MCF 10A (cell line): Measurements from ENCODE around the gene BBS5. TPM values are rescaled to one million over a fixed set of nuclear protein-coding genes. Genes with fewer than 3 reads are reported as not detected.

Experiments used
- BruUV-seq: library from RNA; stranded (reverse); fragments of 400-500 nt; replicated peaks from 2 replicates; lab custom pipeline; 2021; lab: Mats Ljungman, UMichigan
- CTCF ChIA-PET: fragments of 300-600 bp; sonication (Branson Sonifier 250); formaldehyde crosslinking; extraction: SDS; loops from one replicate; lab custom pipeline; 2021; ENCODE audit warnings: antibody characterized with exemption, inconsistent platforms; lab: Yijun Ruan, JAX
- POLR2A ChIA-PET: fragments of 300-600, 350-650 bp; sonication (Branson Sonifier 250); formaldehyde crosslinking; extraction: SDS; loops from one replicate; lab custom pipeline; 2020; ENCODE audit warnings: antibody characterized with exemption, inconsistent platforms; lab: Yijun Ruan, JAX
- DNase-seq: peaks from one replicate; pipeline ENCODE4 v3.0.0-alpha.2; 2018; ENCODE audit not compliant: unreplicated experiment
- H3K27ac Mint-ChIP-seq: one replicate; pipeline ENCODE4 v1.8.0; 2022; ENCODE audit warnings: mild to moderate bottlenecking, low read depth, mixed read lengths; ENCODE audit not compliant: unreplicated experiment
- H3K27me3 Mint-ChIP-seq: one replicate; pipeline ENCODE4 v1.8.0; 2022; ENCODE audit warnings: mixed read lengths; ENCODE audit not compliant: insufficient read depth, unreplicated experiment
- H3K36me3 Mint-ChIP-seq: one replicate; pipeline ENCODE4 v1.8.0; 2022; ENCODE audit warnings: mild to moderate bottlenecking, moderate library complexity, mixed read lengths; ENCODE audit not compliant: insufficient read depth, unreplicated experiment
- H3K4me1 Mint-ChIP-seq: one replicate; pipeline ENCODE4 v1.8.0; 2022; ENCODE audit warnings: mixed read lengths; ENCODE audit not compliant: insufficient read depth, unreplicated experiment
- H3K4me3 Mint-ChIP-seq: one replicate; pipeline ENCODE4 v1.8.0; 2022; ENCODE audit warnings: mild to moderate bottlenecking, moderate library complexity, mixed read lengths; ENCODE audit not compliant: unreplicated experiment
- H3K9me3 Mint-ChIP-seq: one replicate; pipeline ENCODE4 v1.8.0; 2022; ENCODE audit warnings: mixed read lengths; ENCODE audit not compliant: unreplicated experiment
- CTCF ChIP-seq: fragments of 200-600 bp; IDR thresholded peaks from one replicate; pipeline ENCODE4 v1.8.0; 2022; ENCODE audit warnings: antibody characterized with exemption, mild to moderate bottlenecking; ENCODE audit not compliant: unreplicated experiment
- intact Hi-C: fragments of 100-400 bp; cut with micrococcal nuclease; formaldehyde crosslinking; loops from 2 replicates; pipeline ENCODE4 v1.14.1; 2022
- total RNA-seq: library from RNA; stranded (reverse); gene quantifications from 2 replicates; pipeline ENCODE4 v1.2.3, GENCODE V29; 2022

BBS5 gene
- total RNA-seq, 1 experiment from 2014 or later: 9.0 TPM

- no peak for TF ChIP-seq CTCF
- Mint-ChIP-seq H3K27ac (no peak overlapping the region), H3K4me1 (no peaks in the 10 kb centered on the region), H3K9me3 (no peaks in the 10 kb centered on the region), H3K36me3 (no peaks in the 10 kb centered on the region), H3K4me3 (no peak overlapping the region), H3K27me3 (no peaks in the 10 kb centered on the region)
- no peak for DNase-seq
- POLR2A ChIA-PET: interaction anchor here (1.3 kb wide), 1 partner anchor 26 kb away, joined by 3 read pairs; no protein-coding TSS in a partner anchor
- intact Hi-C loops: no loop called here
- no TSS peak for BruUV-seq
- CTCF ChIA-PET: interaction anchor here (0.5 to 1.5 kb wide), 2 partner anchors 20 to 340 kb away, joined by 3 to 7 read pairs; no protein-coding TSS in a partner anchor
These were observed 7.0 kb upstream of the BBS5 start for GRCh38 chr2:169472249-169472648.

DNA sequence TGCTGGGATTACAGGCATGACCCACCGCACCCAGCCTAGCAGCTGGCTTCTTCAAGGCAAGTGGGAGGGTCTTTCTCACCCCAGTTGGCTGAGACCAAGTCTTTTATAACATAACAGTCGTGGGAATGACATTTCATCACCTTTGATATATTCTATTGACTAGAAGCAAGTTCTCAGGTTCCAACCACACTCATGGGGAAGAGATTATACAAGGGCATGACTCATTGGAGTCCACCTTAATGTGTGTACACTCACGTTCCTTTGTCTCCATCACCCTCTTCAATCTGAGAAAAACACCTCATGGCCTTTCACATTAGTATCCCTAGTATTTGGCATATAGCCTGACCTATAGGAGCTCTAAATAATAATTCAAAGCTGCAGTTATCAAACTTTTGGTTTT lies 2.8 kb upstream of the BBS5 start:
- Mint-ChIP-seq H3K36me3 (no peaks in the 10 kb centered on the region), H3K9me3 (no peaks in the 10 kb centered on the region), H3K27ac (no peak overlapping the region), H3K27me3 (no peaks in the 10 kb centered on the region), H3K4me1 (peaks cover 7% of the 10 kb centered on the region), H3K4me3 (no peak overlapping the region)
- no TSS peak for BruUV-seq
- DNase-seq: peak; percentile 68
- ChIA-PET CTCF (interaction anchor here (1.1 kb wide), 1 partner anchor 24 kb away, joined by 3 read pairs; no protein-coding TSS in a partner anchor), POLR2A (interaction anchor here (4.5 kb wide), 1 partner anchor 13 kb away, joined by 18 read pairs; no protein-coding TSS in a partner anchor)
- no peak for TF ChIP-seq CTCF
- intact Hi-C loops: no loop called here

DNA sequence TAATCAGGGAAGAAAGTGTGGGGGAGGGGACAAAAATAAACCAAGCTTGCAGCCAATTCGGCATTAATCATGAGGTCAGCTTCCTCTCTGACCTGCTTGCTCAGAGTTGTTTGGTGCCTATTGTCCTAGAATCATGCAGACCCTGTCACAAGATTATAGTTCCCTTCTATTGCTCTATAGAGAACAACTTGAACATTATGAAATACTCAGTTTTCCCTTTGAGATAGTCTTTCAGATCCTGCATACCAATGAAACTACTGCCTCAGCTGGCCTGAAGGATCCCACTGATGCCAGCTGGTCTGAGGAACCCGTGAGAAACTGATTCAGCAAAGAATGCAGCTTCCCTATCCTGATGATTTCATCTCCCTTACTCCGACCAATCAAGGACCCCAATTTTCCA lies 955 bp upstream of the BBS5 start:
- ChIA-PET POLR2A (interaction anchor here (0.7 to 4.5 kb wide), 3 partner anchors 11 to 53 kb away, joined by 3 to 18 read pairs (median 15); no protein-coding TSS in a partner anchor), CTCF (interaction anchor here (0.6 to 1.5 kb wide), 4 partner anchors 9 to 466 kb away, joined by 3 to 4 read pairs (median 3); no protein-coding TSS in a partner anchor)
- H3K9me3 Mint-ChIP-seq: no peaks in the 10 kb centered on the region
- BruUV-seq: no TSS peak
- TF ChIP-seq CTCF: no peak
- H3K4me3 Mint-ChIP-seq: peak overlapping the region; percentile 90
- H3K36me3 Mint-ChIP-seq: peaks cover 7% of the 10 kb centered on the region
- intact Hi-C loops: no loop called here
- DNase-seq: no peak
- H3K27me3 Mint-ChIP-seq: no peaks in the 10 kb centered on the region
- peaks cover 12% of the 10 kb centered on the region for H3K4me1 Mint-ChIP-seq
- H3K27ac Mint-ChIP-seq: peak overlapping the region; percentile 71

- Mint-ChIP-seq H3K27ac (peak overlapping the region; percentile 71), H3K4me3 (peak overlapping the region; percentile 90), H3K27me3 (no peaks in the 10 kb centered on the region), H3K4me1 (peaks cover 12% of the 10 kb centered on the region), H3K9me3 (no peaks in the 10 kb centered on the region), H3K36me3 (peaks cover 7% of the 10 kb centered on the region)
- intact Hi-C loops: no loop called here
- CTCF ChIA-PET: interaction anchor here (0.6 to 1.9 kb wide), 6 partner anchors 10 to 323 kb away, joined by 3 to 11 read pairs (median 4); no protein-coding TSS in a partner anchor
- no peak for DNase-seq
- BruUV-seq: no TSS peak
- POLR2A ChIA-PET: interaction anchor here (0.7 to 4.5 kb wide), 3 partner anchors 11 to 1342 kb away, joined by 3 to 18 read pairs (median 15); no protein-coding TSS in a partner anchor
- no peak for TF ChIP-seq CTCF
These were observed 493 bp upstream of the BBS5 start for GRCh38 chr2:169478745-169479256.
